SK-N-SH treated with all-trans-retinoic acid at 6 μM for 48 hours (cell line): ENCODE results near the gene COL4A2.

Experiments used
- ATAC-seq: fragments of 200-7000 bp; cut with Tn5 transposase; 3 replicates; pipeline ENCODE4 v1.9.1; 2020; ENCODE audit warnings: mild to moderate bottlenecking, moderate library complexity
- ARNTL ChIP-seq: fragments of 450-650 bp; formaldehyde crosslinking; IDR thresholded peaks from 2 replicates; pipeline ENCODE4 v1.5.0; 2020; ENCODE audit warnings: low read depth, mild to moderate bottlenecking, moderate library complexity, borderline replicate concordance
- BACH2 ChIP-seq: fragments of 250-450 bp; sonication (Bioruptor Pico); IDR thresholded peaks from 2 replicates; pipeline ENCODE4 v1.9.0; 2021; ENCODE audit warnings: mild to moderate bottlenecking, borderline replicate concordance
- CREB5 ChIP-seq: fragments of 250-450 bp; sonication (Bioruptor Pico); IDR thresholded peaks from 2 replicates; pipeline ENCODE4 v1.5.1; 2020; ENCODE audit warnings: low read depth, mild to moderate bottlenecking, moderate library complexity
- CSDC2 ChIP-seq: fragments of 250-450 bp; sonication (Bioruptor Pico); IDR thresholded peaks from 2 replicates; pipeline ENCODE4 v1.5.0; 2020; ENCODE audit warnings: mild to moderate bottlenecking, moderate library complexity
- CSRNP3 ChIP-seq: fragments of 250-450 bp; sonication (Bioruptor Pico); IDR thresholded peaks from 2 replicates; pipeline ENCODE4 v1.5.1; 2021; ENCODE audit warnings: mild to moderate bottlenecking, moderate library complexity
- ESRRG ChIP-seq: fragments of 250-450 bp; sonication (Bioruptor Pico); IDR thresholded peaks from 2 replicates; pipeline ENCODE4 v1.6.1; 2021; ENCODE audit warnings: mild to moderate bottlenecking
- GLIS3 ChIP-seq: fragments of 250-450 bp; sonication (Bioruptor Pico); IDR thresholded peaks from 2 replicates; pipeline ENCODE4 v1.5.0; 2020; ENCODE audit warnings: mild to moderate bottlenecking, moderate library complexity
- ISL1 ChIP-seq: fragments of 250-450 bp; sonication (Bioruptor Pico); IDR thresholded peaks from 2 replicates; pipeline ENCODE4 v2.1.2; 2022; ENCODE audit warnings: mild to moderate bottlenecking, moderate library complexity
- OSR1 ChIP-seq: fragments of 250-450 bp; sonication (Bioruptor Pico); IDR thresholded peaks from 2 replicates; pipeline ENCODE4 v1.8.0; 2022; ENCODE audit warnings: moderate library complexity, mild to moderate bottlenecking, inconsistent platforms
- PATZ1 ChIP-seq: fragments of 250-450 bp; sonication (Bioruptor Pico); IDR thresholded peaks from 2 replicates; pipeline ENCODE4 v1.8.0; 2020; ENCODE audit warnings: mild to moderate bottlenecking, moderate library complexity, borderline replicate concordance
- POU6F1 ChIP-seq: fragments of 250-450 bp; sonication (Bioruptor Pico); IDR thresholded peaks from 2 replicates; pipeline ENCODE4 v1.8.0; 2021; ENCODE audit warnings: low read depth, mild to moderate bottlenecking, moderate library complexity, borderline replicate concordance
- PPARA ChIP-seq: fragments of 250-450 bp; sonication (Bioruptor Pico); IDR thresholded peaks from 2 replicates; pipeline ENCODE4 v1.5.0; 2020; ENCODE audit warnings: mild to moderate bottlenecking, borderline replicate concordance
- TCF4 ChIP-seq: fragments of 250-450 bp; sonication (Bioruptor Pico); IDR thresholded peaks from 2 replicates; pipeline ENCODE4 v1.8.0; 2021; ENCODE audit warnings: mild to moderate bottlenecking, moderate library complexity, borderline replicate concordance
- TSHZ2 ChIP-seq: fragments of 250-450 bp; sonication (Bioruptor Pico); IDR thresholded peaks from 2 replicates; pipeline ENCODE4 v1.5.0; 2020; ENCODE audit warnings: mild to moderate bottlenecking, moderate library complexity
- ZC3H10 ChIP-seq: fragments of 250-450 bp; sonication (Bioruptor Pico); IDR thresholded peaks from 2 replicates; pipeline ENCODE4 v1.5.1; 2021; ENCODE audit warnings: mild to moderate bottlenecking, moderate library complexity
- ZFP3 ChIP-seq: fragments of 250-450 bp; sonication (Bioruptor Pico); IDR thresholded peaks from 2 replicates; pipeline ENCODE4 v1.5.0; 2020; ENCODE audit warnings: mild to moderate bottlenecking, moderate library complexity
- ZFP30 ChIP-seq: fragments of 450-650 bp; formaldehyde crosslinking; IDR thresholded peaks from 2 replicates; pipeline ENCODE4 v1.5.0; 2022; ENCODE audit warnings: mild to moderate bottlenecking, moderate library complexity
- ZNF565 ChIP-seq: fragments of 450-650 bp; formaldehyde crosslinking; conservative IDR thresholded peaks from 2 replicates; pipeline ENCODE4 v1.5.0; 2020; ENCODE audit warnings: low read depth, mild to moderate bottlenecking, moderate library complexity
- ZNF70 ChIP-seq: fragments of 450-650 bp; formaldehyde crosslinking; IDR thresholded peaks from 2 replicates; pipeline ENCODE4 v1.5.0; 2020; ENCODE audit warnings: mild to moderate bottlenecking, moderate library complexity
- ZNF8 ChIP-seq: fragments of 450-650 bp; formaldehyde crosslinking; IDR thresholded peaks from 2 replicates; pipeline ENCODE4 v1.5.0; 2020; ENCODE audit warnings: mild to moderate bottlenecking, moderate library complexity

COL4A2 gene

GRCh38 chr13:110304256-110304655, 2.8 kb upstream of the COL4A2 start:
- no peak for ATAC-seq
- TF ChIP-seq CSRNP3 (CRISPR knock-in tag) (no peak), PATZ1 (CRISPR knock-in tag) (no peak), ARNTL (CRISPR knock-in tag) (no peak), ZFP30 (CRISPR knock-in tag) (no peak), TCF4 (CRISPR knock-in tag) (no peak), ZFP3 (no peak)
- TF ChIP-seq, all 23 proteins: peak for 0

- TF ChIP-seq CSDC2 (CRISPR knock-in tag) (no peak), POU6F1 (no peak), ZFP3 (no peak), ESRRG (CRISPR knock-in tag) (no peak), ZNF70 (CRISPR knock-in tag) (no peak), ZNF8 (CRISPR knock-in tag) (no peak), CREB5 (CRISPR knock-in tag) (no peak), PPARA (CRISPR knock-in tag) (no peak), TSHZ2 (no peak), CSRNP3 (CRISPR knock-in tag) (no peak), OSR1 (CRISPR knock-in tag) (no peak), ZC3H10 (CRISPR knock-in tag) (no peak), TCF4 (CRISPR knock-in tag) (no peak), ARNTL (CRISPR knock-in tag) (no peak), PATZ1 (CRISPR knock-in tag) (no peak), BACH2 (no peak), GLIS3 (no peak), ZNF565 (CRISPR knock-in tag) (no peak), ZFP30 (CRISPR knock-in tag) (no peak), ISL1 (no peak)
- ATAC-seq, result no peak
Measured at GRCh38 chr13:110305001-110305400, 2.1 kb upstream of the COL4A2 start.
